GM19193 (cell line): ENCODE data around the gene PPP2R2C.

Experiments
- POLR2A ChIP-seq: IDR thresholded peaks from 4 replicates; pipeline ENCODE4 v1.6.1; 2011; ENCODE audit not compliant: insufficient read depth, insufficient read length; ENCODE audit errors: extremely low read depth

The PPP2R2C gene

GRCh38 chr4:6283282-6283681 lies 189.1 kb downstream of the PPP2R2C start:
- TF ChIP-seq POLR2A: no peak

- no peak for TF ChIP-seq POLR2A
Observed at GRCh38 chr4:6282314-6282771, 190.1 kb downstream of the PPP2R2C start.

- TF ChIP-seq POLR2A: no peak
Observed at GRCh38 chr4:6281436-6282313, 190.7 kb downstream of the PPP2R2C start.

GRCh38 chr4:6280365-6280996 lies 191.9 kb downstream of the PPP2R2C start:
- TF ChIP-seq POLR2A: no peak

- TF ChIP-seq POLR2A: no peak
Observed at GRCh38 chr4:6279582-6280289, 192.7 kb downstream of the PPP2R2C start.

GRCh38 chr4:6278801-6279197 lies 193.6 kb downstream of the PPP2R2C start:
- no peak for TF ChIP-seq POLR2A

- peak; percentile 9 for TF ChIP-seq POLR2A
Observed at GRCh38 chr4:6277935-6278800, 194.2 kb downstream of the PPP2R2C start.

- TF ChIP-seq POLR2A: no peak
Observed at GRCh38 chr4:6277139-6277802, 195.1 kb downstream of the PPP2R2C start.

GRCh38 chr4:6275898-6276806 lies 196.3 kb downstream of the PPP2R2C start:
- no peak for TF ChIP-seq POLR2A

- no peak for TF ChIP-seq POLR2A
Observed at GRCh38 chr4:6275351-6275750, 197.1 kb downstream of the PPP2R2C start.

GRCh38 chr4:6273661-6273990 lies 198.8 kb downstream of the PPP2R2C start:
- TF ChIP-seq POLR2A: no peak

- no peak for TF ChIP-seq POLR2A
Observed at GRCh38 chr4:6272863-6273660, 199.4 kb downstream of the PPP2R2C start.
